Keratinocyte (primary cell): ENCODE data around the gene AIG1. TPM values are rescaled to one million over a fixed set of nuclear protein-coding genes. Genes with fewer than 3 reads are reported as not detected.

Experiments
- DNase-seq: peaks from one replicate; pipeline ENCODE4 v3.0.0-alpha.2; 2011; ENCODE audit warnings: low read depth, missing footprints, low spot score
- FAIRE-seq: peaks from 2 replicates; lab custom pipeline; 2011; peaks lifted over from hg19 to GRCh38; lab: Jason Lieb, UNC
- H2AFZ ChIP-seq: 2 replicates; pipeline ENCODE4 v1.6.0; 2012; ENCODE audit warnings: low read length, control low read depth, inconsistent platforms; ENCODE audit not compliant: control insufficient read depth
- H3K27ac ChIP-seq: 2 replicates; pipeline ENCODE4 v1.5.1; 2011; ENCODE audit warnings: low read length; ENCODE audit not compliant: control insufficient read depth, insufficient read depth
- H3K27me3 ChIP-seq: 3 replicates; pipeline ENCODE4 v1.6.0; 2011; ENCODE audit warnings: low read length; ENCODE audit not compliant: control insufficient read depth, insufficient read depth; ENCODE audit errors: extremely low read depth
- H3K36me3 ChIP-seq, 2 experiments: 2 replicates in 1 of 2; 3 replicates in 1 of 2; pipeline ENCODE4 v1.5.1; 2011; ENCODE audit warnings: low read length in 2 of 2, mild to moderate bottlenecking in 1 of 2; ENCODE audit not compliant: control insufficient read depth in 2 of 2, insufficient read depth in 2 of 2; ENCODE audit errors: extremely low read depth in 1 of 2
- H3K4me1 ChIP-seq: 3 replicates; pipeline ENCODE4 v1.5.1; 2011; ENCODE audit warnings: low read length; ENCODE audit not compliant: control insufficient read depth, insufficient read depth; ENCODE audit errors: extremely low read depth
- H3K4me2 ChIP-seq: 3 replicates; pipeline ENCODE4 v1.6.0; 2011; ENCODE audit warnings: low read depth, low read length; ENCODE audit not compliant: control insufficient read depth, insufficient read depth; ENCODE audit errors: extremely low read depth
- H3K4me3 ChIP-seq, 3 experiments: fragments of 200-600 bp in 1 of 3; sonication (generic) in 1 of 3; 2 replicates in 2 of 3; 3 replicates in 1 of 3; pipeline ENCODE4 v1.5.1; 2011 to 2016; ENCODE audit warnings: low read length in 3 of 3, mild to moderate bottlenecking in 3 of 3, control low read depth in 2 of 3, inconsistent platforms in 1 of 3, low read depth in 1 of 3, mixed read lengths in 1 of 3, mixed run types in 1 of 3, moderate library complexity in 1 of 3; ENCODE audit not compliant: control insufficient read depth in 2 of 3, insufficient read depth in 2 of 3; ENCODE audit errors: extremely low read depth in 1 of 3
- H3K79me2 ChIP-seq: 2 replicates; pipeline ENCODE4 v1.6.0; 2012; ENCODE audit warnings: low read length; ENCODE audit not compliant: control insufficient read depth, insufficient read depth
- H3K9ac ChIP-seq: 3 replicates; pipeline ENCODE4 v1.6.0; 2011; ENCODE audit warnings: low read length; ENCODE audit not compliant: control insufficient read depth, insufficient read depth; ENCODE audit errors: extremely low read depth
- H3K9me1 ChIP-seq: 3 replicates; pipeline ENCODE4 v1.6.0; 2011; ENCODE audit warnings: low read length; ENCODE audit not compliant: control insufficient read depth, insufficient read depth; ENCODE audit errors: extremely low read depth
- H3K9me3 ChIP-seq: 2 replicates; pipeline ENCODE4 v1.5.1; 2012; ENCODE audit warnings: low read depth, low read length; ENCODE audit not compliant: control insufficient read depth
- H4K20me1 ChIP-seq: 3 replicates; pipeline ENCODE4 v1.6.0; 2011; ENCODE audit warnings: low read length; ENCODE audit not compliant: control insufficient read depth, insufficient read depth; ENCODE audit errors: extremely low read depth
- EZH2 ChIP-seq: IDR thresholded peaks from one replicate; pipeline ENCODE4 v1.6.1; 2012; ENCODE audit warnings: inconsistent platforms, mild to moderate bottlenecking, low read length, moderate library complexity
- dilution Hi-C: fragments of 300-500 bp; cut with MboI; formaldehyde crosslinking; loops from one replicate; pipeline ENCODE4 v1.7.0; 2020; ENCODE audit warnings: low sequenced_read_pairs; ENCODE audit not compliant: extremely low pct_ligation_motif_present
- polyA plus RNA-seq, 5 experiments: library from polyadenylated mRNA; depleted of rRNA in 3 of 5; stranded (reverse) in 3 of 5; stranded (forward) in 1 of 5; unstranded in 1 of 5; fragments of >200 nt; gene quantifications; 1 replicate in 1 of 5; 2 replicates in 3 of 5; 3 replicates in 1 of 5; pipeline versions ENCODE4 v1.2.1 to v1.2.3, GENCODE V29; 2011 to 2012; ENCODE audit warnings: missing spikeins in 2 of 5, low read depth in 1 of 5, low replicate concordance in 1 of 5
- TF ChIP-seq, protein P1 (sequence below), 3 experiments: IDR thresholded peaks in 1 of 3; conservative IDR thresholded peaks in 1 of 3; optimal IDR thresholded peaks in 1 of 3; 2 replicates in 2 of 3; 3 replicates in 1 of 3; pipeline versions ENCODE3 to v1.5.1; 2011; ENCODE audit warnings: low read length in 3 of 3, mild to moderate bottlenecking in 3 of 3, moderate library complexity in 2 of 3, control low read depth in 1 of 3, inconsistent platforms in 1 of 3; ENCODE audit not compliant: insufficient read depth in 2 of 3; ENCODE audit errors: extremely low read depth in 1 of 3

The AIG1 gene
- polyA plus RNA-seq, 1 donor (not counting 4 experiments of a cell fraction or from before 2014, with no cell fraction given): 77.1 TPM

DNA sequence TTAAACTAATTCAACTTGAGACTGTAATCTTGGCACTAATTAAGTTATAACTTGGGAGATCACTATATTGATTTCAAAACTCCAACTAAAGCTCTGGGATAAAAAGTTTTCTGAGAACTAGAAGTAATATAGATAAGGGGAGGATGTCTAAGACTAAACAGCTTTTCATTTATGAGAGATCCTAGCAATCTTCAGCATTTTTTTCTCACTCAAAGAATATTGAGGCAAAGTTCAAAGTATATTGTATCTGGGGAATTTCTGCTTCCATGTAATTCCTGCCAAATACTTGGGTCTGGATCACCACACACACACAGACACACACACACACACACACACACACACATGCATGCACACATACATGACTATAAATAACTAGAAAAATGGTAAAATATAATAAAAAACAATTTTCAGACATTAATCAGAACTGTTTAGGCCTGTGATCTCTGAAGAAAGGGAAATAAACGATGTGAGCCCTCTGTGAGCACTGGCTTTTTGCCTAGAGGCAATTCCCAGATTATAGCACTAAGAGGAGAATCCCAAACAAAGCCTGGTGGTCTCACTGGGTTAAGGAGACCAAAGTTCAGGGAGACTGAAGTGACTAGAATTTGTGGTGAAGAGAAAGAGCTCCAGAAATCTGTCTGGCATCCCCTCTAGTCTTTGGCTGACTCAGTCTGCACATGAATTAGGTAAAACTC, 297.0 kb downstream of the AIG1 start:
- dilution Hi-C loops: no loop called here
- H3K9ac ChIP-seq: no peak overlapping the region
- no peak for TF ChIP-seq EZH2
- TF ChIP-seq, protein P1, sequence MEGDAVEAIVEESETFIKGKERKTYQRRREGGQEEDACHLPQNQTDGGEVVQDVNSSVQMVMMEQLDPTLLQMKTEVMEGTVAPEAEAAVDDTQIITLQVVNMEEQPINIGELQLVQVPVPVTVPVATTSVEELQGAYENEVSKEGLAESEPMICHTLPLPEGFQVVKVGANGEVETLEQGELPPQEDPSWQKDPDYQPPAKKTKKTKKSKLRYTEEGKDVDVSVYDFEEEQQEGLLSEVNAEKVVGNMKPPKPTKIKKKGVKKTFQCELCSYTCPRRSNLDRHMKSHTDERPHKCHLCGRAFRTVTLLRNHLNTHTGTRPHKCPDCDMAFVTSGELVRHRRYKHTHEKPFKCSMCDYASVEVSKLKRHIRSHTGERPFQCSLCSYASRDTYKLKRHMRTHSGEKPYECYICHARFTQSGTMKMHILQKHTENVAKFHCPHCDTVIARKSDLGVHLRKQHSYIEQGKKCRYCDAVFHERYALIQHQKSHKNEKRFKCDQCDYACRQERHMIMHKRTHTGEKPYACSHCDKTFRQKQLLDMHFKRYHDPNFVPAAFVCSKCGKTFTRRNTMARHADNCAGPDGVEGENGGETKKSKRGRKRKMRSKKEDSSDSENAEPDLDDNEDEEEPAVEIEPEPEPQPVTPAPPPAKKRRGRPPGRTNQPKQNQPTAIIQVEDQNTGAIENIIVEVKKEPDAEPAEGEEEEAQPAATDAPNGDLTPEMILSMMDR (optimal IDR thresholded peaks at IDR 0.05 in 1 of 3, IDR thresholded peaks at IDR 0.05 in 1 of 3, conservative IDR thresholded peaks at IDR 0.05 in 1 of 3; ENCODE audit: extremely low read depth in 1 of 3, insufficient read depth in 2 of 3, low read length in 3 of 3): no peak
- DNase-seq (no peak), FAIRE-seq (no peak)
- no peaks in the 10 kb centered on the region for H3K4me1 ChIP-seq
- H4K20me1 ChIP-seq: no peaks in the 10 kb centered on the region
- H3K4me3 ChIP-seq: no peak overlapping the region
- H3K27me3 ChIP-seq: no peaks in the 10 kb centered on the region
- H3K27ac ChIP-seq: no peak overlapping the region
- no peak overlapping the region for H3K4me2 ChIP-seq
- no peaks in the 10 kb centered on the region for H3K9me1 ChIP-seq
- no peaks in the 10 kb centered on the region for H3K79me2 ChIP-seq
- H3K36me3 ChIP-seq: no peaks in the 10 kb centered on the region
- H3K9me3 ChIP-seq: no peaks in the 10 kb centered on the region
- H2AFZ ChIP-seq: no peak overlapping the region

DNA sequence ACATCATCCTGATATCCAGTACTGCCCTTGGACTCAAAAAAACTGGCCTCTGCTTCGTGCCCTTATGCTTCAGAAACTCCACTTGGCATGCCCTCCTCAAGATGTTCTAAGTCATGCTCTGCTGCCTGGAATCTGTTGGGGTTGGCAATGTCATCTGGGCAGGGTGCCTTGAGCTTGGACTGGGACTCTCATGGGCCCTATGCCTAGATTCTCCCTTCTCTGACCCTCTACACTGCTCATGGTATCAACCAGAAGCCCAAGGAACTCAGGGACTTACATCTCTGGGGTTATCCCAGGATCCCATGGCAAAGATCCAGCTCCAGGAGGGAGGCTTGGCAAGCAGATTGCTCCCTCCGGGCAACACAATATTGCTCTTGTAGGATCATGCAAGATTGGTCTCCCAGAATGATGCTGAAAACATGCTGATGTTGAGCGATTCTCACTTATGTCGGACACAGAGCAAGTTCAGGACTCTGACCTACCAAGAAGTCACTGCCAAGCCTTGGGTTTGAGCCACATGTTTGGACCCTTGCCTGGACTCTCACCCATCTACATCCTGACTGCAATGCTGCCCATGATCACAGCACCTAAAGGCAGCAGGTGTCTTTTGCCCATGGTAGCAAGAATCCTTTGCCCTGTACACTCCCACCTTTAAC, 301.0 kb downstream of the AIG1 start:
- H4K20me1 ChIP-seq: no peaks in the 10 kb centered on the region
- dilution Hi-C loops: no loop called here
- H3K4me3 ChIP-seq: no peak overlapping the region

More for the DNA sequence above, 301.0 kb downstream of the AIG1 start:
- FAIRE-seq: no peak
- TF ChIP-seq EZH2: no peak
- TF ChIP-seq, protein P1 (optimal IDR thresholded peaks at IDR 0.05 in 1 of 3, IDR thresholded peaks at IDR 0.05 in 1 of 3, conservative IDR thresholded peaks at IDR 0.05 in 1 of 3; ENCODE audit: extremely low read depth in 1 of 3, insufficient read depth in 2 of 3, low read length in 3 of 3): no peak
- no peak overlapping the region for H3K27ac ChIP-seq
- DNase-seq: no peak
- H3K27me3 ChIP-seq: no peaks in the 10 kb centered on the region
- no peaks in the 10 kb centered on the region for H3K36me3 ChIP-seq
- no peak overlapping the region for H3K4me2 ChIP-seq
- no peaks in the 10 kb centered on the region for H3K9me3 ChIP-seq
- no peaks in the 10 kb centered on the region for H3K4me1 ChIP-seq
- H3K79me2 ChIP-seq: no peaks in the 10 kb centered on the region
- H3K9ac ChIP-seq: no peak overlapping the region
- H2AFZ ChIP-seq: no peak overlapping the region
- H3K9me1 ChIP-seq: no peaks in the 10 kb centered on the region
